DND-41 (cell line): ENCODE data around the gene HDAC4.

Experiments used
- EZH2 ChIP-seq: IDR thresholded peaks from 3 replicates; pipeline ENCODE4 v1.6.1; 2012; ENCODE audit warnings: borderline replicate concordance, low read depth, mild to moderate bottlenecking, moderate library complexity, low read length, inconsistent platforms; ENCODE audit not compliant: severe bottlenecking
- TF ChIP-seq, protein P1 (sequence below): IDR thresholded peaks from 2 replicates; pipeline ENCODE4 v1.5.1; 2012; ENCODE audit warnings: borderline replicate concordance, low read length, moderate library complexity, mild to moderate bottlenecking; ENCODE audit not compliant: poor library complexity, severe bottlenecking; ENCODE audit errors: extremely low read depth

DNA sequence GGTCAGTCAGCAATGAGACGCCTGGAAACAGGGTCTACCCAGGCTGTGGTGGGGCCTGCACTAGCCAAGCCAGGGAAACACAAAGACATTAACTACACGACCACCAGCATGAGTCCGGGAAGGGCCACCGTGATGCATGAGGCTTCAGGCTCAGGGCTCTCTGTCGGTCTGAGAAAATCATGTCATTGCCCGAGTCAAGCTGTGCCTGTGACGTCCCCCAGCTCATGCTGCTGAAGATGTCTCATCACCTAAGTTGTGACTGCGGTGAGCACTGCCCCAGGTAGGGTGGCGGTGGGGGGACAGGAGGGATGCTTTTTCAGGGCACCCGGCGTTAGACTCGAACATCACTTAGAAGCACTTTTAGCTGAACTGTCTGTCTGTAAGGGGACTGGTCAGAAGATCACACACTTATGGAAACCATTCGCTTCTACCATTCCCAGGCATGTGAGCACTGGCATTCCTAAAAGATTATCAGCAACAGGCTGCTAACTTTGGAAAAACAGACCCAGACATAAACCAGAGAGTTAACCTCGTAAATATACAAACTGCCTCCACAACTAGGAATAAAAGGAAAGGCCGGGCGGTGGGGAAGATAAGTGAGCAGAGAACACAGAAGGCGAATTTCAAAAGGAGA is 234.5 kb downstream of the HDAC4 start:
- TF ChIP-seq, protein P1, sequence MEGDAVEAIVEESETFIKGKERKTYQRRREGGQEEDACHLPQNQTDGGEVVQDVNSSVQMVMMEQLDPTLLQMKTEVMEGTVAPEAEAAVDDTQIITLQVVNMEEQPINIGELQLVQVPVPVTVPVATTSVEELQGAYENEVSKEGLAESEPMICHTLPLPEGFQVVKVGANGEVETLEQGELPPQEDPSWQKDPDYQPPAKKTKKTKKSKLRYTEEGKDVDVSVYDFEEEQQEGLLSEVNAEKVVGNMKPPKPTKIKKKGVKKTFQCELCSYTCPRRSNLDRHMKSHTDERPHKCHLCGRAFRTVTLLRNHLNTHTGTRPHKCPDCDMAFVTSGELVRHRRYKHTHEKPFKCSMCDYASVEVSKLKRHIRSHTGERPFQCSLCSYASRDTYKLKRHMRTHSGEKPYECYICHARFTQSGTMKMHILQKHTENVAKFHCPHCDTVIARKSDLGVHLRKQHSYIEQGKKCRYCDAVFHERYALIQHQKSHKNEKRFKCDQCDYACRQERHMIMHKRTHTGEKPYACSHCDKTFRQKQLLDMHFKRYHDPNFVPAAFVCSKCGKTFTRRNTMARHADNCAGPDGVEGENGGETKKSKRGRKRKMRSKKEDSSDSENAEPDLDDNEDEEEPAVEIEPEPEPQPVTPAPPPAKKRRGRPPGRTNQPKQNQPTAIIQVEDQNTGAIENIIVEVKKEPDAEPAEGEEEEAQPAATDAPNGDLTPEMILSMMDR = no peak
- no peak for TF ChIP-seq EZH2
